Measurements from ENCODE around the gene UBE2H. TPM values are rescaled to one million over a fixed set of nuclear protein-coding genes. Genes with fewer than 3 reads are reported as not detected.

UBE2H gene
- total RNA-seq, 1 experiment from 2014 or later: 28.8 TPM

GRCh38 chr7:129883151-129883550 lies 69.6 kb downstream of the UBE2H start:
- Histone ChIP-seq H3K9me3 (ENCODE audit: low read depth, low read length, poor library complexity, severe bottlenecking) (no peaks in the 10 kb centered on the region), H3K36me3 (ENCODE audit: insufficient read depth, low read length, poor library complexity, severe bottlenecking) (no peaks in the 10 kb centered on the region), H3K27ac (ENCODE audit: low read depth, low read length, poor library complexity, severe bottlenecking) (no peak overlapping the region), H3K4me3 (ENCODE audit: low read depth, low read length, poor library complexity, severe bottlenecking) (no peak overlapping the region), H3K27me3 (replicated peaks; ENCODE audit: insufficient read depth, low read depth, low read length, poor library complexity) (no peaks in the 10 kb centered on the region), H3K4me1 (ENCODE audit: insufficient read depth, low read length, poor library complexity, severe bottlenecking) (peaks cover 6% of the 10 kb centered on the region)
- ChIA-PET CTCF (no interaction called here), POLR2A (ENCODE audit: low non-redundant PET) (no interaction called here)
- no peak for DNase-seq (ENCODE audit: low spot score)
- TF ChIP-seq, protein P1, sequence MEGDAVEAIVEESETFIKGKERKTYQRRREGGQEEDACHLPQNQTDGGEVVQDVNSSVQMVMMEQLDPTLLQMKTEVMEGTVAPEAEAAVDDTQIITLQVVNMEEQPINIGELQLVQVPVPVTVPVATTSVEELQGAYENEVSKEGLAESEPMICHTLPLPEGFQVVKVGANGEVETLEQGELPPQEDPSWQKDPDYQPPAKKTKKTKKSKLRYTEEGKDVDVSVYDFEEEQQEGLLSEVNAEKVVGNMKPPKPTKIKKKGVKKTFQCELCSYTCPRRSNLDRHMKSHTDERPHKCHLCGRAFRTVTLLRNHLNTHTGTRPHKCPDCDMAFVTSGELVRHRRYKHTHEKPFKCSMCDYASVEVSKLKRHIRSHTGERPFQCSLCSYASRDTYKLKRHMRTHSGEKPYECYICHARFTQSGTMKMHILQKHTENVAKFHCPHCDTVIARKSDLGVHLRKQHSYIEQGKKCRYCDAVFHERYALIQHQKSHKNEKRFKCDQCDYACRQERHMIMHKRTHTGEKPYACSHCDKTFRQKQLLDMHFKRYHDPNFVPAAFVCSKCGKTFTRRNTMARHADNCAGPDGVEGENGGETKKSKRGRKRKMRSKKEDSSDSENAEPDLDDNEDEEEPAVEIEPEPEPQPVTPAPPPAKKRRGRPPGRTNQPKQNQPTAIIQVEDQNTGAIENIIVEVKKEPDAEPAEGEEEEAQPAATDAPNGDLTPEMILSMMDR (conservative IDR thresholded peaks at IDR 0.05; ENCODE audit: low read depth, low read length): no peak
- intact Hi-C loops (cut with micrococcal nuclease; ENCODE audit: unreplicated experiment): no loop called here
- no TSS peak for BruUV-seq (replicated peaks)

DNA sequence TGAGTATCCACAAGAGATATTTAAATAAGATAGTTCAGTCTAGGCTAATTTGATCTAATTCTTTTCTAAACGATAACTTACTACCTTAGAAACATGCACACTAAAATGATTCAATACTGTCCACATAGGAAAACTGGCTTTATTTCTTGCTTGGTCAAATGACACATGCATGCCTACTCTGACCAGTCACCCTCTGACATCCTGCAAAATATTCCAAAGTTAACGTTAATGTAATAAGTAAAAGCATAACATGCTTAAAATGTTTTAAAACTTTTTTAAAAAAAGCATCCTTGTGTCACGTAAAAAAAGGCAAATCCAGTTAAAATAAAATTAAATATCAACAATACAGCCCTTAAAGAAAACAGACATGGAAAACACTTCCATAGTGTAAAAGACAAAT lies 70.2 kb downstream of the UBE2H start:
- no peak for DNase-seq (ENCODE audit: low spot score)
- H3K27ac ChIP-seq (ENCODE audit: low read depth, low read length, poor library complexity, severe bottlenecking): no peak overlapping the region
- H3K4me1 ChIP-seq (ENCODE audit: insufficient read depth, low read length, poor library complexity, severe bottlenecking): peaks cover 6% of the 10 kb centered on the region
- H3K4me3 ChIP-seq (ENCODE audit: low read depth, low read length, poor library complexity, severe bottlenecking): no peak overlapping the region
- BruUV-seq (replicated peaks): no TSS peak
- TF ChIP-seq EZH2 (IDR thresholded peaks at IDR 0.05; ENCODE audit: borderline replicate concordance, low read depth, low read length, poor library complexity, severe bottlenecking): no peak
- TF ChIP-seq, protein P1 (conservative IDR thresholded peaks at IDR 0.05; ENCODE audit: low read depth, low read length): no peak
- H3K27me3 ChIP-seq (replicated peaks; ENCODE audit: insufficient read depth, low read depth, low read length, poor library complexity): no peaks in the 10 kb centered on the region
- intact Hi-C loops (cut with micrococcal nuclease; ENCODE audit: unreplicated experiment): no loop called here
- no peaks in the 10 kb centered on the region for H3K36me3 ChIP-seq (ENCODE audit: insufficient read depth, low read length, poor library complexity, severe bottlenecking)
- ChIA-PET CTCF (no interaction called here), POLR2A (ENCODE audit: low non-redundant PET) (no interaction called here)
- no peaks in the 10 kb centered on the region for H3K9me3 ChIP-seq (ENCODE audit: low read depth, low read length, poor library complexity, severe bottlenecking)

- ChIA-PET POLR2A (ENCODE audit: low non-redundant PET) (no interaction called here), CTCF (no interaction called here)
- H3K4me3 ChIP-seq (ENCODE audit: low read depth, low read length, poor library complexity, severe bottlenecking): no peak overlapping the region
- H3K27ac ChIP-seq (ENCODE audit: low read depth, low read length, poor library complexity, severe bottlenecking): no peak overlapping the region
- peaks cover 3% of the 10 kb centered on the region for H3K4me1 ChIP-seq (ENCODE audit: insufficient read depth, low read length, poor library complexity, severe bottlenecking)
- intact Hi-C loops (cut with micrococcal nuclease; ENCODE audit: unreplicated experiment): no loop called here
- no TSS peak for BruUV-seq (replicated peaks)
- H3K36me3 ChIP-seq (ENCODE audit: insufficient read depth, low read length, poor library complexity, severe bottlenecking): no peaks in the 10 kb centered on the region
- H3K9me3 ChIP-seq (ENCODE audit: low read depth, low read length, poor library complexity, severe bottlenecking): no peaks in the 10 kb centered on the region
- TF ChIP-seq, protein P1 (conservative IDR thresholded peaks at IDR 0.05; ENCODE audit: low read depth, low read length): no peak
- no peak for TF ChIP-seq EZH2 (IDR thresholded peaks at IDR 0.05; ENCODE audit: borderline replicate concordance, low read depth, low read length, poor library complexity, severe bottlenecking)
- no peak for DNase-seq (ENCODE audit: low spot score)
- no peaks in the 10 kb centered on the region for H3K27me3 ChIP-seq (replicated peaks; ENCODE audit: insufficient read depth, low read depth, low read length, poor library complexity)
Observed at GRCh38 chr7:129877146-129877792, 75.5 kb downstream of the UBE2H start.

Measured in A673 (cell line).